Right ventricle myocardium superior (tissue), 1 donor: Measurements from ENCODE around the gene DNM2. TPM values are rescaled to one million over a fixed set of nuclear protein-coding genes. Genes with fewer than 3 reads are reported as not detected.
"Not testable (repeated sequence)": the region's sequence is repeated elsewhere in the genome, so short reads cannot be mapped to it uniquely, and the experiment has no call there.

ENCODE experiments used
- ATAC-seq: fragments of 200-7000 bp; cut with Tn5 transposase; one replicate; pipeline ENCODE4 v1.9.1; 2020; ENCODE audit warnings: mild to moderate bottlenecking; ENCODE audit not compliant: poor library complexity
- DNase-seq: peaks from one replicate; pipeline ENCODE4 v3.0.0-alpha.2; 2020
- intact Hi-C: fragments of 100-400 bp; cut with DNase I; formaldehyde crosslinking; loops from one replicate; pipeline ENCODE4 v1.11.2; 2022
- long read RNA-seq: library from polyadenylated mRNA; unstranded; transcript quantifications from one replicate; pipeline ENCODE4 v2.0.0, GENCODE V29; 2021
- total RNA-seq: library from RNA; stranded (reverse); fragmentation: NEBNext Ultra II Directional; extraction: Animal tissue kit (Norgen Biotek cat#: 25700); gene quantifications from one replicate; pipeline ENCODE4 v1.2.1, GENCODE V29; 2021
- donor health status: DM: no; HTN: yes; CAD: no; lungs with severe emphysema.

DNM2 gene
- total RNA-seq: 180 TPM
- long read RNA-seq, full-length matches to known transcripts: 192 of 553 reads
- long read RNA-seq, partial matches to known transcripts: 195 of 553 reads
- long read RNA-seq, other reads (novel, unspliced or antisense): 166 of 553 reads

GRCh38 chr19:10717356-10718204 is at the start of gene DNM2:
TSS of gene DNM2 (plus strand) at chr19:10718079. CDS start at chr19:10718243, 164 bp downstream.
- peak; percentile 93 for ATAC-seq
- peak; percentile 99 for DNase-seq
- intact Hi-C loops: loop anchor here (2.0 kb wide), 2 partner anchors 51 to 147 kb away; no protein-coding TSS in a partner anchor

GRCh38 chr19:10669246-10669645 is 48.6 kb upstream of the DNM2 start:
- no peak for ATAC-seq
- intact Hi-C loops: no loop called here
- peak; percentile 13 for DNase-seq

- ATAC-seq (peak; percentile 55), DNase-seq (no peak)
- intact Hi-C loops: no loop called here
Observed at GRCh38 chr19:10670182-10670581, 47.7 kb upstream of the DNM2 start.

GRCh38 chr19:10670876-10671804 is 46.7 kb upstream of the DNM2 start:
- intact Hi-C loops: no loop called here
- ATAC-seq (peak; percentile 45), DNase-seq (no peak)

GRCh38 chr19:10671922-10672321 is 46.0 kb upstream of the DNM2 start:
- intact Hi-C loops, ATAC-seq, DNase-seq: not testable (repeated sequence)

DNA sequence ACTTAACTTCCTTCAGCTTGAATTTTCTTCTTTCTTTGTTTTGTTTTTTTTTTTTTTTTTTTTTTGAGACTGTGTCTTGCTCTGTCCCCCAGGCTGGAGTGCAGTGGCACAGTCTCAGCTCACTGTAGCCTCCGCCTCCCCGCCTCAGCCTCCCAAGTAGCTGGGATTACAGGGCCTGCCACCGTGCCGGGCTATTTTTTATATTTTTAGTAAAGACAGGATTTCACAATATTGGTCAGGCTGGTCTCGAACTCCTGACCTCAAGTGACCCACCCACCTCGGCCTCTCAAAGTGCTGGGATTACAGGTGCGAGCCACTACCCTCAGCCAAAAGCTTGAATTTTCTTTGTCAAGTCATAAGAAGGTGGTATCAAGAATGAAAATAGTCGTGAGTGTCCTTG is 42.7 kb upstream of the DNM2 start:
- DNase-seq, ATAC-seq, intact Hi-C loops: not testable (repeated sequence)

DNA sequence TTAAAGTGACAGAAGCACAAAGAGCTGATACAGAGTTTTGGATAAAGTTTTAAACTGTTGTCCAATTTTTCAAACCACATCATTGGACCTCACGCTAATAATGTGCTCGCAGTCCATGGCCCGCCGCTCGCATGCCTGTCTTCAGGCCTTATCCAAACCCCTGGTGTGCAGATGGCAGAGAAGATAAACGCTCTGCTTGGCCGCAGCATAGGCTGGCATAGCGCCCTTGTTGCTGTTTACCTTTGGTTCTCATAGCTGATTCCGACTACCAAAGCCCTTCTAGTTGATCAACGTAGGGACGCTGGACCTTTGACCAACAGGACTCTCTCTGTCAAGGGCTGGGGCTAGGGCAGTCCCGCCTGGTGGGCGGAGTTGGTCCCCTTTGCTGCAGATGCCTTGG is 40.1 kb upstream of the DNM2 start:
- intact Hi-C loops: no loop called here
- ATAC-seq (no peak), DNase-seq (no peak)

DNA sequence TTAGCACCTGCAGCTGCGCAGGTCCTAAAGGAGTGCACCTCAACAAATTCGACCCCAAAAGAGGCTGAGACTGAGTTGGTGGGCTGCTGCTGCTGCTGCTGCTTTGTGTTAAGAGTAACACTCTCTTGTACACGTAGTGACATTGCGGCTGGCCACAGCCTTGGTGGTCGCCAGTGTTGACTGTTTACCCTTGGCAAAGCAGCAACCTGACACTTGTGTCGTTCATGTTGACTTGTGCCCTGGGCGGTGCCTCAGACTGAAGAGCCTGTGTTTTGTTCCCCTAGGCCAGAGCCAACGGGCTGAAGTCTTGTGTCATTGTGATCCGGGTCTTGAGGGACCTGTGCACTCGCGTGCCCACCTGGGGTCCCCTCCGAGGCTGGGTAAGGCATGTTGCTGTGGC is 39.1 kb upstream of the DNM2 start:
- ATAC-seq (no peak), DNase-seq (no peak)
- intact Hi-C loops: no loop called here

DNA sequence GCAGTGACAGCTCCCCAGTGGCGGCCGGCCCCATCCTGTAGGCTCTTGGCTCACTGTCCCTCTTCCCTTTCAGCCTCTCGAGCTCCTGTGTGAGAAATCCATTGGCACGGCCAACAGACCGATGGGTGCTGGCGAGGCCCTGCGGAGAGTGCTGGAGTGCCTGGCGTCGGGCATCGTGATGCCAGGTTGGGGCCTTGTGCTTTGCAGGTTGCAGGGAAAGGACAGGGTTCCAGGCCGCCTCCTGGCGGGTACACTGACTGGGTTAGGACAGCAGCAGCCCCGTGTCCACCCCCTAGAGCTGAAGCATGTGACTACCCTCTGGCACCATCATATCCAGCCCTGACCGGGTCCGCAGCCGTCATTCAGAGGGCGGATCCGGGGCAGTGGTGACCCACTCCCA is 38.1 kb upstream of the DNM2 start:
- DNase-seq: no peak
- intact Hi-C loops: no loop called here
- peak; percentile 19 for ATAC-seq

GRCh38 chr19:10680545-10681135 is 37.2 kb upstream of the DNM2 start:
- ATAC-seq: no peak
- intact Hi-C loops: no loop called here
- no peak for DNase-seq

GRCh38 chr19:10681658-10682057 is 36.2 kb upstream of the DNM2 start:
- ATAC-seq: no peak

DNA sequence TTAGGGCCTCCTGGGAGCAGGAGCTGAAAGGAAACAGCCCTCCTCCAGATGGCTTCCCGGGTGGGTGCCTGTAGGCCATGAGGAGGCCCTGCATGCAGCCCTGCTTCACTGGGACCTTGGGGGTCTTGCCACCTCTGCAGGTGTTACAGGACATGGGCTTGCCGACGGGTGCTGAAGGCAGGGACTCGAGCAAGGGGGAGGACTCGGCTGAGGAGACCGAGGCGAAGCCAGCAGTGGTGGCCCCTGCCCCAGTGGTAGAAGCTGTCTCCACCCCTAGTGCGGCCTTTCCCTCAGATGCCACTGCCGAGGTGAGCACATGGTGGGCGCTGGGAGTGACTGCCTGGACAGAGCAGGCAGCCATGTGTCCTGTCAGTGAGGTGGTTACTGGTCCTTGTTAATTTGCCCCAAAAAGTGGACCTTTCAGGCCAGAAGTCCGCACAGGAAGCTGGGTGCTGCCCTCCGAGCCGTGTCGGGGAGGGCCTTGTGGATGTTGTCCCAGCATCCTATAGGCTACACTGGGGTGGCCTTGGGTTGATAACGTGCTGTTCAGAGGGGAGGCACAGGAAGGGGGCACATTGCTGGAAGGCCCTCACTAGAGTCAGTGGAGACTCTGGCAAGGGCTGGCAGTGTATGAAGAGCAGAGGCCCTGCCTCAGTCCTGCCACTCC is 35.3 kb upstream of the DNM2 start:
- DNase-seq: no peak
- no peak for ATAC-seq
- intact Hi-C loops: no loop called here

More at GRCh38 chr19:10681658-10682057, 36.2 kb upstream of the DNM2 start:
- no peak for DNase-seq
- intact Hi-C loops: no loop called here

DNA sequence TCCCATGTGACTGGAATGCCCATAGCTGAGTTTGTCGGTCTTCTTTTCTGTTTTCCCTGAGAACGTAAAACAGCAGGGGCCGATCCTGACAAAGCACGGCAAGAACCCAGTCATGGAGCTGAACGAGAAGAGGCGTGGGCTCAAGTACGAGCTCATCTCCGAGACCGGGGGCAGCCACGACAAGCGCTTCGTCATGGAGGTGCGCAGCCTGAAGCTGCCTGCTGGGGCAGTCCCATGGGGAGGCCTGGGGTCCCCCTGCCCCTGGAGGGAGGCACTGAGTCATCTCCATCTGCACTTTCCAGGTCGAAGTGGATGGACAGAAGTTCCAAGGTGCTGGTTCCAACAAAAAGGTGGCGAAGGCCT is 34.8 kb upstream of the DNM2 start:
- DNase-seq: no peak
- no peak for ATAC-seq
- intact Hi-C loops: no loop called here

DNA sequence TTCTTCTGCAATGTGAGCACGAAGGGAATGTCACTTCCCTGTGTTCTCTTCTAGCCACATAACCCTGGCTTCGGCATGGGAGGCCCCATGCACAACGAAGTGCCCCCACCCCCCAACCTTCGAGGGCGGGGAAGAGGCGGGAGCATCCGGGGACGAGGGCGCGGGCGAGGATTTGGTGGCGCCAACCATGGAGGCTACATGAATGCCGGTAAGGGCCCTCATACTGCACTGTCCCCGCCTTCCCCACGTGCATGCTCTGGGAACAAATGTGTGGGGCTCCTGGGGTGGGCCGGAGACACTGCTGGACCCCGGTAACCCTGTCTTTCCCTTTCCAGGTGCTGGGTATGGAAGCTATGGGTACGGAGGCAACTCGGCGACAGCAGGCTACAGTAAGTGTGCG is 34.3 kb upstream of the DNM2 start:
- no peak for ATAC-seq
- intact Hi-C loops: no loop called here
- no peak for DNase-seq

- ATAC-seq (no peak), DNase-seq (no peak)
- intact Hi-C loops: no loop called here
Observed at GRCh38 chr19:10685210-10685609, 32.7 kb upstream of the DNM2 start.

GRCh38 chr19:10686193-10686592 is 31.7 kb upstream of the DNM2 start:
- DNase-seq: no peak
- peak; percentile 19 for ATAC-seq

DNA sequence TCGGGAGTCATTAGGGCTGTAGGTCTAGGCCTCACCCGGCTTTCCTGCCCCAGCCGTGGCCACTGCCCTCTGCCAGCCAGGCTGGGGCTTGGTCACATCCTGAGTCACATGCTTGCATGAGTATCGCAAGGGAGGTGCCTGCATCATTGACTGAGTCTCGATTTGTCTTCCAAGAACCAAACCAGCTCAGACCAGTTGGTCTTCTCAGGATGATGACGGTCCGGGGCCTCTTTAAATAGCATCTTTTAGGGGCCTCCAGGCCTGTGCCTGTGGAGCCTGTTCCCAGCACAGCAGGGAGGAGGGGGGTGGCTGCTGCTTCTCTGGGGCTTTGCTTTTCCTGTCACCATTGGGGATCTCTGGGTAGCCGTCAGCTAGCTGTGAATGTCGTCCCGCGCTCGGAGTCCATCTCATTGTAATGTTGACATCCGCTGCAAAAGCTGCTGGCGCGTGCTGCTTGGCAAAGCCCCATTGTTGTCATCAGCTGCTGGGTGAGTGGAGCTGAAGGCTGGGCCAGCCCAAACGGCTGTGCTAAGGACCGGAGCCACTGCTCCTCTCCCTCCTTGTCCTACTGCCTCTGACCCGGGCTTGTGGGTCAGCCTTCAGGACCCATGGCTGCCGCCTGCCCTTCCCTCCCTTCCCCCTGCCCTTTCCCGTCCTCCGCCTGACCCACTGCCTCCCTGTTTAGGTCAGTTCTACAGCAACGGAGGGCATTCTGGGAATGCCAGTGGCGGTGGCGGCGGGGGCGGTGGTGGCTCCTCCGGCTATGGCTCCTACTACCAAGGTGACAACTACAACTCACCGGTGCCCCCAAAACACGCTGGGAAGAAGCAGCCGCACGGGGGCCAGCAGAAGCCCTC is 31.0 kb upstream of the DNM2 start:
- intact Hi-C loops: no loop called here
- DNase-seq: peak; percentile 82
- ATAC-seq: peak; percentile 83

More at GRCh38 chr19:10686193-10686592, 31.7 kb upstream of the DNM2 start:
- intact Hi-C loops: no loop called here
